Iris pigment epithelial cell (primary cell): ENCODE results near the gene GPR32.
"Not testable (repeated sequence)": the region's sequence is repeated elsewhere in the genome, so short reads cannot be mapped to it uniquely, and the experiment has no call there.

Experiments
- DNase-seq: peaks from one replicate; pipeline ENCODE4 v3.0.0-alpha.2; 2011; ENCODE audit warnings: low read depth

GPR32 gene

DNA sequence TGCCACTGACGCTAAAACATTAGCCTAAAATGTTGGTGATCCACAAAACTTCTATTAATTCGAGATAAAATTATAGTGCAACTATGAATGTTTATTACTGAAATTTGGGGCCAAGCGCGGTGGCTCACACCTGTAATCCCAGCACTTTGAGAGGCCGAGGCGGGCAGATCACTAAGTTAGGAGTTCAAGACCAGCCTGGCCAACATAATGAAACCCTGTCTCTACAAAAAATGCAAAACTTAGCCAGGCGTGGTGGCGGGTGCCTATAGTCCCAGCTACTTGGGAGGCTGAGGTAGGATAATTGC lies 13.5 kb downstream of the GPR32 start:
- DNase-seq: not testable (repeated sequence)

DNA sequence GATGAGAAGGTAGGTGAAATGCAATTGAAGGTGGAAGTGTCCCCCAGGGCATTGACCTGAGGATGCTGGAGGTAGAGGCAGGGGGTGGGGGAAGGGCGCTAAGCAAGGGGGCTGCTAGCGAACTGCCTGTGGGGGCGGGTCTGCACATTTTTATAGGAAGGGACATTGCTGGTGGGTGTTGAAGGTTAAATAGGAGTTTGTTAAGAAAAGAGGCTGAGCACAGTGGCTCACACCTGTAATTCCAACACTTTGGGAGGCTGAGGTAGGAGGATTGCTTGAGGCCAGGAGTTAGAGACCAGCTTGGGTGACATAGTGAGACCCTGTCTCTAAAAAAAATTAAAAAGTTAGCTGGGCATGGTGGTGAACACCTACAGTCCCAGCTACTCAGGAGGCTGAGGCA lies 14.4 kb downstream of the GPR32 start:
- DNase-seq: no peak

DNA sequence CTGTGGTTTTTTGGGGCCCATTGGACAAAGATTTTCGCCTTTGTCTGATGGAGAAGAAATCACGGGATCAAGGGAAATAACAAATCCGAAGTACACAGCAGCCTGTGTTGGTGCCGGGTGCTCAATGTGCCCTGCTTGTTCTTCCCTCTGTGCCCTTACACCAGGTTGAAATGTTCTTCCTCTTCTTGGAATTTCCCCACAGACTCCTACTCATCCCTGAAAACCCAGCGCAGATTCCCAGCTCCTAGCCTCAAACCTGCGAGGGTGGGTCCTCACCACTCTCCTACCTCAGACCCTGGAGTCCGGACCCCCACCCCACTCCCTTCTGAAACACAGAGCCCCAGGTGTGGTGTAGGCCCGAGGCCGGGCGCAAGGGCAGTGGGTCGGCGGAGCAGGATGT lies 15.1 kb downstream of the GPR32 start:
- no peak for DNase-seq

DNA sequence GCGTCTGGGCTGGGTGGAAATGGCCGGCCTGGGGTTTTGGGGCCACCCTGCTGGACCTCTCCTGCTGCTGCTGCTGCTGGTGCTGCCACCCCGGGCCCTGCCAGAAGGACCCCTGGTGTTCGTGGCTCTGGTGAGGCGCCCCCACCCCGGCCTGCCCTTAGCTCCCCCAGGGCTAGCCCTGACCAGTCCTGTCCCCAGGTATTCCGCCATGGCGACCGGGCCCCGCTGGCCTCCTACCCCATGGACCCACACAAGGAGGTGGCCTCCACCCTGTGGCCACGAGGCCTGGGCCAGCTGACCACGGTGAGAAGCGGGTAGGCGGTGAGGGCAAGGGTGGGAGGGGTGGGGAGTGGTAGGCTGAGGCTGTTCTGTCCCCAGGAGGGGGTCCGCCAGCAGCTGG lies 20.1 kb downstream of the GPR32 start, which contains the start of gene ACP4:
Gene ACP4, plus strand, starts transcription at position 20 of the 400 bp plus-strand sequence. Its CDS starts 0 bp downstream, at position 20.
- DNase-seq: no peak

DNA sequence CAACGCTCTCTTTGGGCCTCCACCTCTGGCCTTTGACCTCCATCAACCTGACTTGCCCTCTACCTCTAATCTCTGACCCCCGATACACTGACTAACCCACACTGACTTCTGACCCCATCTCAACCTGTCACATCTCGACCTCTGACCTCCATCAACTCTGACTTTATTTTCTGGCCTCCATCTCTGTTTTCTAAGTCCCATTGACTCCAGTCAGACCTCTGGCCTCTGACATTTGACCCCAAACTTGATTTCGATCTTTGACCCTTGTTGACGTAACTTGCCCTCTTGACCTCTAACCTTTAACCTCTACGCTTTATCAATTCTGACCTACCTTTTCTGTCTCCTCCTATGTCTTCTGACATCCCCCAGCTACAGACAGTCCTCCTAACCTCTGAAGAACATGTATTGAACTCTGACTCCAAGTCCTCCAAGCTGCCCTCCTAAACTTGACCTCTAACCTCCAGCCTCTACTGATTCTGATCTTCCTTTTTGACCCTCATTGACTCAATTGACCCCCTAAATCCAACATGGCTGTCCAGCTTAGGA lies 20.7 kb downstream of the GPR32 start:
- no peak for DNase-seq

DNA sequence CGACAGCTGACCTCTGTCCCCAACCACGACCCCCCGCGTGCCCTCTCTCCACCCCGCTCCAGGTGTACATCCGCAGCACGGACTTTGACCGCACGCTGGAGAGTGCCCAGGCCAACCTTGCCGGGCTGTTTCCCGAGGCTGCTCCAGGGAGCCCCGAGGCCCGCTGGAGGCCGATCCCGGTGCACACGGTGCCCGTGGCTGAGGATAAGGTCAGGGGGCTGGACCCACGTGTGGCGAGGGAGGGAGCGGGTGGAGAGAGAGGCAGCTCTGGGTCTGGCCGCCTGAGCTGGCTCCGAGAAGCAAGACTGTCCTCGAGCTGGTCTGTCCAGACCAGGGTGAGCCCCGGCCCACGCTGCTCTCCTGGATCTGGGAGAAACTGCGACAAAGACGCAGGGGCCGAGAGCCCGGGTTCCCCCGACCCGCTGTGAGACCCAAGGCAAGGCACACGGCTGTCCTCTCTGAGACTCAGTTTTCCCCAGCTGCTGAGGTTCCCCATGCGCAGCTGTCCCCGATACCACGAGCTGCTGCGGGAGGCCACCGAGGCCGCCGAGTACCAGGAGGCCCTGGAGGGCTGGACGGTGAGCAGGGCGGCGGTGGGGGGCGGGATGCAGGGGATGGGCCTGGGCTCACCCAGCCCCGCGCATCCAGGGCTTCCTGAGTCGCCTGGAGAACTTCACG lies 21.5 kb downstream of the GPR32 start:
- no peak for DNase-seq

DNA sequence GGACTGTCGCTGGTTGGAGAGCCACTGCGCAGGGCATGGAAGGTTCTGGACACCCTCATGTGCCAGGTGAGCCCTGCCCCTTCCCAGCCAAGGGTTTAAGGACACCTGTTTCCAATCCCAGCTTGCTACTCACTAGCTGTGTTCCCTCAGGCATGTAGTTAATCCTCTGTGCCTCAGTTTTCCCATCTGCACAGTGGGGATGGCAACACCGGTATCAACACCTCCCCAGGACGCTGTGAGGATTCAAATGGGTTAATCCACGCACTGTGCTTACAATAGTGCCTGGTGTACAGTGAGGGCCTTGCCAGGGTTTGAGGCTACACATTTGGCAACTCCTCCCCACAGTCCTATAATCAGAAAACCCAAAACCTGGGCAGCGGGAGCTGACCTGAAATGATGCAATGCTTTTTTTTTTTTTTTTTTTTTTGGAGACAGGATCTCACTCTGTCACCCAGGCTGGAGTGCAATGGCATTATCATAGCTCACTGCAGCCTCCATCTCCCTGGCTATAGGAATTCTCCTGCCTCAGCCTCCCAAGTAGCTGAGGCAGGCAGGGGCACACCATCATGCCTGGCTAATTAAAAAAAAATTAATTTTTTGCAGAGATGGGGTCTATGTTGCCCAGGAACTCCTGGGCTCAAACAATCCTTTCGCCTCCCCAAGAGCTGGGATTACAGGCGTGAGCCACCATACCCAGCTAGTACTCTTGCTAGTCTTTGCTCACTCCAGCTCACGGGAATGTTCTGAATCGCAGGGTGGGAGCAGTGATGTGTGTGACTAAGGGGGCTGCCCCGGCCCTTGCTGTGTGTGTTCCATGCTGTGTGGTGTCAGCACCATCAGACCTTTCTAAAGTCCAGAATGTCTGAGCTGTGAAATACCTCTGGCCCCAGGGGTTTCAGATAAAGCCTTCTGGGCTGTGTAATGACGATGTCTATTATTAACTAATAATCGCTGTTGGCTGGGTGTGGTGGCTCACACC lies 22.3 kb downstream of the GPR32 start:
- no peak for DNase-seq

DNA sequence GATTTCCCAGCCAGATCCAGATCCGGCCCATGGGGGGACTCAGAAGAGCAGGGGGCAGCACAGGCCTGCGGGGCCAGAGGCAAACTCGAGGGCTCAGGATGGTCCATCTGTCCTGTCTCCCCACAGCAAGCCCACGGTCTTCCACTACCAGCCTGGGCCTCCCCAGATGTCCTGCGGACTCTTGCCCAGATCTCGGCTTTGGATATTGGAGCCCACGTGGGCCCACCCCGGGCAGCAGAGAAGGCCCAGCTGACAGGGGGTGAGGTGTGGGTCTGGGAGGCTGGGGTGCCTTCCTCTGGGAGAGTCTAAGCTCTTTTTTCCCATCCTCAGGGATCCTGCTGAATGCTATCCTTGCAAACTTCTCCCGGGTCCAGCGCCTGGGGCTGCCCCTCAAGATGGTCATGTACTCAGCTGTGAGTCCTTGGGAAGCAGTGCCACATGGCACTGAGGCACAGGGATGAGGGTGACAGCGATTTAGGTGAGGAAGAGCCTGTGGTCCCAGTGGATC lies 23.3 kb downstream of the GPR32 start:
- no peak for DNase-seq

DNA sequence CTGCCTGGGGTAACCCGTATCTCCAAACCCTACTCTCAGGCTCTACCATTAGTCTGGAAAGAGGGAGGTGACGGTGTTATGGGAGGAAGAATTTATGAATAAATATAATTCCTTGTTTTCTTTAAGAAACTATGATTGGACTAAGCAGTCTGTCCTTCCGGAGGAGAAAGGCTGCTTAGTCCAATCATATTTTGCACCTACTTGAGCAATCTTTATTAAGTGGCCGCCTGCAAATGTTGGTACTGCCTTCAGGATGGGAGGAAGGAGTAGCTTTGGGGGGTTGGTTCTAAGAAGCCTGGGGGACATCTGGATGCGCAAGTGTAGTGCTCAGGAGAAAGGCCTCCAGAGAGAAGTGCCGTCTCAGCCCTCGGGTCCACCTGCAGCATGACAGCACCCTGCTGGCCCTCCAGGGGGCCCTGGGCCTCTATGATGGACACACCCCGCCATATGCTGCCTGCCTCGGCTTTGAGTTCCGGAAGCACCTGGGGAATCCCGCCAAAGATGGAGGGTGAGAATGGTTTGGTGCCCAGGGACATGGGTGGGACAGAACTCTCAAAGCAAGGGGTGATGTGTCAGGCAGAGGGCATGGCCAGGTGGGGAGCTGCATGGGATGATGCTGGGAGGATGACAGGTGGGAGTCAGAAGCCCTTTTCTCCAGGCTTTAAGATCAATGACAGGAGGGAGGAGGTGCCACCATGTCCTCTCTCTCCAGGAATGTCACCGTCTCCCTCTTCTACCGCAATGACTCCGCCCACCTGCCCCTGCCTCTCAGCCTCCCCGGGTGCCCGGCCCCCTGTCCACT lies 24.0 kb downstream of the GPR32 start:
- DNase-seq: peak; percentile 31

DNA sequence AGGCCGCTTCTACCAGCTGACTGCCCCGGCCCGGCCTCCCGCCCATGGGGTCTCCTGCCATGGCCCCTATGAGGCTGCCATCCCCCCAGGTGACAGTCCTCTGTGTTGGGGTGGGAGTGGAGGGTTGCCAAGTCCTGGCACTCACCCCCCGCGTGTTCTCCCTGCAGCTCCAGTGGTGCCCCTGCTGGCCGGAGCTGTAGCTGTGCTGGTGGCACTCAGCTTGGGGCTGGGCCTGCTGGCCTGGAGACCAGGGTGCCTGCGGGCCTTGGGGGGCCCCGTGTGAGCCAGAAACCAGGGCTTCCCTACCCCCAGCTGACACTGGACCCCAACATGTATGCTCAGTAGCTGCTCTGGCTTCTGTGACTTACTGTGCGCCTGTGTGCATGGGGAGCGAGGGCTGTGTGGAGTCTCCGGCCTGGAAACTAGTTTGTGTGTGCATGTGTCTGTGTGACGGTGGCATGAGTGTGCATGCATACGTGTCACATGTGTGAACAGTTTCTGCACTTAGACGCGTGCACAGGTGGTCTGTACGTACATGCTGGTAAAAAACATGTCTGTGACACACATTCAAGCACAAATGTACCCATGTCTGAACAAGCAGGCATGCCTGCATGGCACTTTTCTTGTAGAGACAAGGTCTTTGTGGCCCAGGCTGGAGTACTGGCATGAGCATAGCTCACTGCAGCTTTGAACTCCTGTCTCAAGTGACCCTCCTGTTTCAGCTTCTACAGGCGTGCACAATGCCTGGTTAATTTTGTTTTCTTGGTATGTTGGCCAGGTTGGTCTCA lies 24.8 kb downstream of the GPR32 start:
- no peak for DNase-seq

DNA sequence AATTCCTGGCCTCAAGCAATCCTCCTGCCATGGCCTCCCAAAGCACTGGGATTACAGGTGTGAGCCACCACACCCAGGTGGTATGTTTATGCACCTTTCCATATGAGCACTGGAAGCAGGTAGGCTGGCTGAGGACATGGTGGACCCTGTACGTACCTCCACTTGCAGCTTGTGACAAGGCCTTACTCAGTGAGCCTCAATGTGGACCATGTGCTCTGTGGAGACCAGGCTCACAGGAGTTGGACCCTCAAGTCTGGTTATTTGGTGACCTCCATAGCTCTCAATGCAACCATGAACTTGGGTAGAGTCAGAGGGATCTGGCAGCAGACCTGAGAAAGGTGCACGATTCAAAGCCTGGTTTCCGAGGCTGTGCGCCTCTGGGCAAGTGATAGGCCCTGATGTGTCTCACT lies 25.4 kb downstream of the GPR32 start:
- DNase-seq: no peak

DNA sequence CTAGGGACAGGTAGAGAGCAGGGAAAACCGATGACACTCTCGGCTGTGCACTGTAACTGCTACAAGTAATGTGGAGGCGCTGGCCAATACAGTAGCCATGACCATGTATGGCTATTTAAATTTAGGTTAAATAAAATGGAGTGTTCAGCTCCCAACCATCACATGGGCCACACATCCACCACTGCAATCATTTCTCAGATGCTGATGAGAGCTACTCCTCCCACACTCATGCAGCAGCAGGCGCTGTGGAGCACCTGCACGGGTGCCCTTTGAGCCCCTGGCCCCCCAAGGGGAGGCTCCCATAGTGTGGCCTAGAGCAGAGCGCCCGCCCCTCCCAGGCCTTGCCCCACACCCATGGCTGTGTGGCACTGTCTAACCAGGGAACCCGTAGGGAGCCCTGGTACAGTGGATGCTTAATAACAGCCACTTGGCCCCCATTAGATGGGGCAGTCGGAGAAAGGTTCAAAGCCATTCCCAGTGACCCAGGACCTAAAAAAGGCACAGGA lies 25.9 kb downstream of the GPR32 start:
- no peak for DNase-seq

DNA sequence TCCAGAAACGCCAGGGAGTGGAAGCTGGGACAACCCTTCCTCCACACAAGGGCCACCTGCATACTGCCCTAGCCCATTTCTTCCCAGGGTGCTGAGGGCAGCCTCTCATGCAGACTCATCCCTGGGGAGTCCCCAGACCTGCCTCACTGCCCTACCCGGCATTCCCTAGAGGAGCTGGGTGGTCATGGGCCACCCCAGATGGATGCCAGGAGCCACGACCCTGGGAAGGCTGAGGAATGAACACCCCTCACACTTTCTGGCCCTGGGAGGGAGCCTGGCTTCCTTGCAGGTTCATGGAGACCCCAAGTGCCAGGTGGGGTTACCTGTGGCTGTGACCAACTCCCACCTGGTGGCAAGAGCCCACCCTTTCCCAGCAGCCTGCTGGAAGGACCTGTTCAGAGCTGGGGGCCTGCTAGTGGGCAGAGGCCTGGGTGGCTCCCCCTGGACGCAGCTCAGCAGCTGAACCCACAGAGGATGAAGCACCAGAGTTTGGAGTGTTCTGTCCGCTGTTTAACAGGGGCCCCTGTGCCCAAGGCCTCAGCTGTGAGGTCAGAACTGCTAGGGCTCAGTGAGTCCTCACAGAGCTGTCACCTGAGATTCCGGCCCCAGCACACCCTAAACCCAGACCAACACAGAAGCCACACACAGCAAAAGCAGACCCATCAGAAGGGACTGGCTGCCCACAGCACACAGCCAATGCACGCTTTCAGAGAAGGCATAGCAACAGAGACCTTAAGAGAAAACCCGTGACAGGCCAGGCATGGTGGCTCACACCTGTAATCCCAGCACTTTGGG lies 26.6 kb downstream of the GPR32 start:
- no peak for DNase-seq

DNA sequence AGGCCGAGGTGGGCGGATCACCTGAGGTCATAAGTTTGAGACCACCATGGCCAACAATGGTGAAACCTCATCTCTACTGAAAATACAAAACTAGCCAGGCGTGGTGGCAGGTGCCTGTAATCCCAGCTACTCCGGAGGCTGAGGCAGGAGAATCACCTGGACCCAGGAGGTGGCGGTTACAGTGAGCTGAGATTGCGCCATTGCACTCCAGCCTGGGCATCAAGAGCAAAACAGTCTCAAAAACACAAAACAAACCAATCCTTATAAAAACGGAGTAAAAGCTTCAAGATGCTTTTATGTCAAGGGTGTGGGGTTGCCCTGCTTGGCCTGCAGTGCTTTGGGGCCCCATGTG lies 27.1 kb downstream of the GPR32 start:
- DNase-seq: no peak

DNA sequence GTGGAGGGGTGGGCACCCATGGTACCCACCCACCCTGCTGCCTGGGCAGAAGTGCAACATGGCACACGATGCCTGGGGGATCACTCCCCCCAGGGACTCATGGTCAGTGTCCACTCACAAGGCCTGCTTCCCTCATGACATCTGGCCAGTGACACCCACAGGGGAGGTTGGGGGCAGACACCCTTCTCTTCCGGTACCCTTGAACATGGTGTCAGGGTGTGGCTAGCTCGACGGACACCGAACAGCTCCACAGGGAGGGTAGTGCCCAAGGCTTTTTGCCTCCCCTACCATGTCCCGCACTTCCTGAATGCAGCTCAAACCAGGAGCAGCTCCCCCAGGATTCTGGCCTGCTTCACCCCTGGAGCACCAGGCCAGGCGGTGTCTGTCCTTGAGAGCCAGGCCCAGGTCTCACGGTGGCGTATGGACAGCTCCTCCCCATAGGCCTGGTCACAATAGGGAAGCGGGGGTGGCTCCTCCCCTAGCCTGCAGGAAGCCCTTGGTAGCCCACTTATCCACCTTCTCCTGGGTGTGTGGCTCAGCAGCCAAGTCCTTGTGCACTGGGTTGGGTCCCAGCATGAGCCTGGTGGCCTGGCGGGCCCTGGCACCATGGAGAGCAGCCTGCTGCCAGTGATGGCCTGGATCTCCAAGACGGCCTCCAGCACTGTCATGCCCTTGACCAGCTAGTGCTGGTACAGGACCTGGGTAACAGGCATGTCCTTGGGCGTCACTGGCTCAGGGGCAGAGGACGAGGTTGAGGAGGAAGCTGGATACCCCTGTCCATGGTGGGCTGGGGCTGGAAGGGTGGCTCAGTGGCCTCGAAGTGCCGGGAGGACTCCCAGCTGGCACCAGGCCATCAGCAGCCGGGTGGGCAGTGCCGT lies 27.8 kb downstream of the GPR32 start:
- no peak for DNase-seq

DNA sequence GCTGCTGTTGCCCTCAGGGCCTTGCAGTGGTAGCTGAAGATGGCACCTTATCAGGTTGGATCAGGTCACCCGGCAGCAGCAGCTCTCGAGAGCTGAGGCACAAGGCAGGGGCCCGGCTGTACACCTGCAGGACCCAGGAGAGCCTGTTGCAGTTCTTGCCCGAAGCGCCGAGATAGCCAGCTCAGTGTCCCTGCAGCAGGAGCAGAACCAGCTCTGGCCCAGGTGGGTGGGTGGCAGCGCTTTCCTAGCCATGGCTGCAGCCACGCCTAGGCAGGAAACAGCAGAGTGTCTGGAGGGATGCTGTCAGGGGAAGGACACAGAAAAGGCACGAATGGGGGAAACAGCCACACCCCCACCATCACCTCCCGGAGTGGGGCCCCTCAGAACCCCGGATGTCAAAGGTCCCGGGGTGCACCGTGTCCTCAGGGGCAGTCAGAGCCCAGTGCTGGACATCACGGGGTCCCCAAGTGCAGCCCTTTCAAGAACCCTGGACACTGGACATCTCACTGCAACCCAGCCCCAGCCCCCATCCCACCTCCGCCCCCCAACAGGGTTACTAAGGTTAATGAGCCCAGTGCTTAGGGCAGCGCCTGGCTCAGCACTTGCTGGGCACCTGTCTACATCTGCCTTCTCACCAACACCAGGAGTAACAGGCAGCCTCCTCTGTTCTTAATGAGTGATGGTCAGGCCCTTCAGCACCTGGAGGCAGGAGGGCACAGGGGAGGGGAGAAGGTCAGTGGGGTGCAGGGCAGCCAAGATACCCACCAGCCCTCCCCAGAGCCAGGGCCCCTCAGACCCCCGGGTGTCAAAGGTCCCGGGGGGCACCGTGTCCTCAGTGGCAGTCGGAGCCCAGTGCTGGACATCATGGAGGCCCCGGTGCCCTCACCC lies 28.6 kb downstream of the GPR32 start:
- DNase-seq: no peak

DNA sequence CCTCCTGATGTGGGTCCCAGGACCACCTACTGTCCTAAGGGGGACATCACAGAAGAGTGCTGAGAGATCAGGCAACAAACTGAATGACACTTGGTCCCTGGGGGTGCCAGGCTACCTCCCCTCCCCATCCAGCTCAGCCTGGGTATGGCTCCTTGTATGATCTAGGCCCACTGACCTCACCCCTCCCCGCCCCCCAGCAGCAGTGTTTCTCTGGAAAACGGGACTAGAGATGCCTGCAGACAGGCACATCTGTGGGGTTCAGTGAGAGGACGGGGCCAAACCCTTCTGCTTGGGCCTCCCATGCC lies 29.2 kb downstream of the GPR32 start:
- no peak for DNase-seq

DNA sequence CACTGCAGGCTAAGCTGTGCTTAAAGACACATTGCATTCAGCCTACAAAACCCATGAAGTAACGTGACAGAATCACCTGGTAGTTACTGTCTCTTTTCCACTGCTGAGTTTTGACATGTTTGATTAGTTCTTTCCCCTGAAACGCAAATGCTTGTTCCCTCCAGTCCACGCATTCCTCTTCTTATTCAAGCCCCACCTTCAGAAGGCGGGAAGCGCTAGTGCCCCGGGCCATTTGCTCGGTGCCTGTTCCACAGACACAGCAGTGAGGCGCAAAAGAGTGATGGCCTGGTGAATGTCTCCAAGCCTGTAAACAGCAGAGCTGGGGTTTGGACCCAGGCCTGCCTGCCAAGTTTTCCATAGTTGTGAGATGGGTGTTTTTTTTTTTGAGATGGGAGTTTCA lies 30.8 kb downstream of the GPR32 start:
- no peak for DNase-seq
